ENCODE data around the gene CTNNBL1. TPM values are rescaled to one million over a fixed set of nuclear protein-coding genes. Genes with fewer than 3 reads are reported as not detected.

The CTNNBL1 gene
- total and polyA plus RNA-seq, 11 donors: 22.6 to 68.9 (median 50.5) TPM

DNA sequence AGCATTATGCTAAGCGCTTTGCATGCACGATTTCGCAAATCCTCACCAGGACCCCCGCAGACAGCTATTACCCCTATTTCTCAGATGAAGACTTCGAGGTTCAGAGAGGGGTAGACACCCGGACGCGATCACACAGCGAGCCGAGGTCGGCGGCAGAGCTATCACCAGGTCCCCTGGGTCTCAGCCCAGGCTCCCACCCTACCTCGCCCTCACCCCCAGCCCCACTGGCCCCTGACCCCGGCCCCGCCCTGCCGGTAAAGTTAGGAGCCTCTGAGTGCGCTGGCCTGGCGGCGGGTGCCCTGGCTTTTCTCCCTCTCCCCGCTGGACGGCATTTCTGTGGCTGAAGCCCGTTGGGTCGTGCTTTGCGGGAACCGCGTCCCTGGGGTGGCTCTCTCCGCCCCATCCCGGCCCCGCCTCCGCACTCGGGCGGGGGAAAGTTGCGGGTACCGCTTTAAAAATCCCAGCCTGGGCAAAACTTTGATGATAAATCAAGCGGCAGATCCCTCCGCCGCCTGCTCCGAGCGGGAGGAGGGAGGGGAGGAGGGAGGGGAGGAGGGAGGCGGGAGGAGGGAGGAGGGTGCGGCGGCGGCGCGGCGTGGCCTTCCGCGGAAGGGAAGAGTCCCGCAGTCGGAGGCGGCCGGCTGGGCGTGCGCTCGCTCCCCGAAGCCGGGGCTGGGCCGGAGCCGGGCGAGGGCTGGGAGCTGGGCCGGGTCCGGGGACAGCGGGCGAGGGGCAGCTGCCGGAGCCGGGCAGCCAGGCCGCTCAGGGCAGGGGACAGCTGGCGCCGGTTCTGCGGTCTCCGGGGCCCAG is 208.9 kb downstream of the CTNNBL1 start, which contains the start of gene VSTM2L:
TSS of gene VSTM2L (plus strand) at position 624 of the 810 bp plus-strand sequence. CDS start 224 bp downstream, outside the sequence.
- TF ChIP-seq, protein P1, sequence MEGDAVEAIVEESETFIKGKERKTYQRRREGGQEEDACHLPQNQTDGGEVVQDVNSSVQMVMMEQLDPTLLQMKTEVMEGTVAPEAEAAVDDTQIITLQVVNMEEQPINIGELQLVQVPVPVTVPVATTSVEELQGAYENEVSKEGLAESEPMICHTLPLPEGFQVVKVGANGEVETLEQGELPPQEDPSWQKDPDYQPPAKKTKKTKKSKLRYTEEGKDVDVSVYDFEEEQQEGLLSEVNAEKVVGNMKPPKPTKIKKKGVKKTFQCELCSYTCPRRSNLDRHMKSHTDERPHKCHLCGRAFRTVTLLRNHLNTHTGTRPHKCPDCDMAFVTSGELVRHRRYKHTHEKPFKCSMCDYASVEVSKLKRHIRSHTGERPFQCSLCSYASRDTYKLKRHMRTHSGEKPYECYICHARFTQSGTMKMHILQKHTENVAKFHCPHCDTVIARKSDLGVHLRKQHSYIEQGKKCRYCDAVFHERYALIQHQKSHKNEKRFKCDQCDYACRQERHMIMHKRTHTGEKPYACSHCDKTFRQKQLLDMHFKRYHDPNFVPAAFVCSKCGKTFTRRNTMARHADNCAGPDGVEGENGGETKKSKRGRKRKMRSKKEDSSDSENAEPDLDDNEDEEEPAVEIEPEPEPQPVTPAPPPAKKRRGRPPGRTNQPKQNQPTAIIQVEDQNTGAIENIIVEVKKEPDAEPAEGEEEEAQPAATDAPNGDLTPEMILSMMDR (IDR thresholded peaks at IDR 0.05): no peak
- no peak for TF ChIP-seq POLR2A (IDR thresholded peaks at IDR 0.05)
- Histone ChIP-seq H3K27me3 (peaks cover 17 to 72% (median 30%) of the 10 kb centered on the region in 9 donors), H3K36me3 (no peaks in the 10 kb centered on the region), H3K9me3 (no peaks in the 10 kb centered on the region), H3K4me1 (peaks cover 0 to 17% (median 5%) of the 10 kb centered on the region in 12 donors), H3K27ac (peak within 1 kb of the TSS in 2 of 12 donors; percentile 20 to 50), H3K4me3 (peak within 1 kb of the TSS; percentile 23 to 54 (median 46))
- ATAC-seq (peak in 3 of 4 donors; percentile 14 to 53 (median 48)), DNase-seq (peak in 1 of 5 donors; percentile 48)
- 5 to 26% (median 7%) methylated on average over 12 to 71 of the region's 71 CpGs for WGBS, 4 donors
- intact Hi-C loops (cut with DNase I): loop anchor here in 5 of 10 donors (5.0 to 10.0 kb wide), 4 partner anchors 90 to 322 kb away; no protein-coding TSS in a partner anchor

DNA sequence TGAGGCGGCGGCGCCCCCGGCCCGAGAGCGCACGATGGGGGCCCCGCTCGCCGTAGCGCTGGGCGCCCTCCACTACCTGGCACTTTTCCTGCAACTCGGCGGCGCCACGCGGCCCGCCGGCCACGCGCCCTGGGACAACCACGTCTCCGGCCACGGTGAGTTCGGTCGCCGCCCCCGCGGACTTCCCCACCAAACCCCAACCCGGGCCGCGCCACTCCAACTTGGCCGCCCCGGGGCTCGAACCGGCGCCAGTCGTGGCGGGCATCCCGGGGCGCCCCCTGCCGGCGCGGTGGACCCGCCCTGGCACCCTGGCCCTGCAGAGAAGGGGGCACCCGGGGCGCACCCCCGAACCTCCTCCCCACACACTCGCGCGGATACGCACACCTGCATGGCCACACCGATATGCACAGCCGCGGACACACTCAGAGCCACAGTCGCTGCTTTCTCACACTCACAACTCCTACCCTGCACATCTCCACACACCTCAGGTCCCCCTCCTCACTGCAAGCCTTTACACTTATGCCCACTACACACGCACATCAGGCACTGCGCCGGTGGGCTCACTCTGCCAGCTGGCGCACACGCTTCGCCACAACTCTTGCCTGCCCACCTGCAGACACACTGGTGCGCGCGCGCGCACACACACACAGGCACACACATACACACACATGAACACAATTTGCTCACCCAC is 209.6 kb downstream of the CTNNBL1 start:
- H3K36me3 ChIP-seq: no peaks in the 10 kb centered on the region
- WGBS, 4 donors: 26 to 60% (median 43%) methylated on average over 26 to 67 of the region's 67 CpGs
- peaks cover 17 to 78% (median 30%) of the 10 kb centered on the region in 9 donors for H3K27me3 ChIP-seq
- ATAC-seq: no peak
- H3K9me3 ChIP-seq: no peaks in the 10 kb centered on the region
- DNase-seq: no peak
- peak overlapping the region; percentile 23 to 54 (median 46) for H3K4me3 ChIP-seq
- peak overlapping the region in 2 of 12 donors; percentile 20 to 50 for H3K27ac ChIP-seq
- peaks cover 0 to 13% (median 5%) of the 10 kb centered on the region in 12 donors for H3K4me1 ChIP-seq
- TF ChIP-seq POLR2A (IDR thresholded peaks at IDR 0.05): no peak
- TF ChIP-seq, protein P1 (IDR thresholded peaks at IDR 0.05): peak in 8 of 12 donors; percentile 10 to 38 (median 23)
- intact Hi-C loops (cut with DNase I): loop anchor here in 5 of 10 donors (5.0 to 10.0 kb wide), 4 partner anchors 89 to 321 kb away; no protein-coding TSS in a partner anchor

DNA sequence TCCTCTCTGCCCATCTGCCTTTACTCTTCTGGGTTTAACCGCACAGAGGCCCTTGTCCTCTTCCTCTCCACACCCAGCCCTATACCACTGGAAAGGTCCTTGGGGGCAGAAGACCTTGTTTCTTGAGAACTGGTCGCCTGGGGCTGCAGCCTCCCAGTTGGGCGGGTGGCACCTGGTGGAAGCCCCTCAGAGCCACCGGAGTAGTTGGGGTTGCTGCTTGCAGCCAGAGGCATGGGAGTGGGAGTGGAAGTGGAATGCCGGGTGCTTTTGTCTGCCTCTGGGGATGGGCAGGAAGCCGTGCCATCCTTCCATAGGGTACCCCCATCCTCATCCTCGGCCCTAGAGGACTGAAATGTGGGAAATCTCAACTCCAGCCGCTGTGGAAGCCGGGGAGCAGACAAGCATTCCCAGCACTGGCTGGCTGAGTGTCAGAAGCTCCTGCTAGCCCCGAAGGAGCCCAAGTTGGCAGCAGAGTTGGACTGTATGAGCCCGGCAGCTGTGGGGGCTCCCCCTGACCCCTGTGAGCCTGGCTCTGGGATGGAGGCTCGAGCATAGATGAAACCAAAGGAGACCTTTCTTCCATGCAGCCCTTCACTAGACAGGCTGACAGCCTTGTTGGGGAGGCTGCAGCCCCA is 210.3 kb downstream of the CTNNBL1 start:
- WGBS, 4 donors: 60 to 75% (median 66%) methylated on average over 11 to 12 of the region's 12 CpGs

More for the DNA sequence above, 210.3 kb downstream of the CTNNBL1 start:
- no peaks in the 10 kb centered on the region for H3K9me3 ChIP-seq
- ATAC-seq: no peak
- intact Hi-C loops (cut with DNase I): loop anchor here in 5 of 10 donors (5.0 to 10.0 kb wide), 4 partner anchors 88 to 321 kb away; no protein-coding TSS in a partner anchor
- no peaks in the 10 kb centered on the region for H3K36me3 ChIP-seq
- peak overlapping the region in 5 of 12 donors; percentile 41 to 51 (median 47) for H3K4me3 ChIP-seq
- TF ChIP-seq, protein P1 (IDR thresholded peaks at IDR 0.05): no peak
- TF ChIP-seq POLR2A (IDR thresholded peaks at IDR 0.05): no peak
- peaks cover 0 to 13% (median 5%) of the 10 kb centered on the region in 12 donors for H3K4me1 ChIP-seq
- DNase-seq: no peak
- H3K27ac ChIP-seq: peak overlapping the region in 1 of 12 donors; percentile 1
- H3K27me3 ChIP-seq: peaks cover 17 to 82% (median 30%) of the 10 kb centered on the region in 9 donors

Measured in heart left ventricle (tissue), 16 donors.